ENCODE data around the gene SNF8.
A peak's percentile ranks its signal among the peaks of the same experiment; 100 is the strongest.

The SNF8 gene

GRCh38 chr17:48928876-48929811, 15.5 kb downstream of the SNF8 start:
- DNase-seq = no peak

- no peak for DNase-seq
Observed at GRCh38 chr17:48927978-48928745, 16.5 kb downstream of the SNF8 start.

GRCh38 chr17:48925991-48926342, 18.7 kb downstream of the SNF8 start:
- no peak for DNase-seq

- DNase-seq = no peak
Observed at GRCh38 chr17:48925251-48925990, 19.2 kb downstream of the SNF8 start.

- DNase-seq = peak; percentile 19
Observed at GRCh38 chr17:48915459-48916282, 29.0 kb downstream of the SNF8 start.

- DNase-seq = no peak
Observed at GRCh38 chr17:48912476-48912875, 32.2 kb downstream of the SNF8 start.

GRCh38 chr17:48910370-48910769, 34.3 kb downstream of the SNF8 start:
- DNase-seq = no peak

- no peak for DNase-seq
Observed at GRCh38 chr17:48909783-48910182, 34.9 kb downstream of the SNF8 start.

- DNase-seq = peak; percentile 61
Observed at GRCh38 chr17:48908853-48909394, 35.7 kb downstream of the SNF8 start.

- peak; percentile 80 for DNase-seq
Observed at GRCh38 chr17:48908047-48908843, 36.4 kb downstream of the SNF8 start, which contains the start of gene UBE2Z. Gene UBE2Z (plus strand): TSS chr17:48908407. CDS start chr17:48908504, 97 bp downstream.

- DNase-seq = no peak
Observed at GRCh38 chr17:48907713-48908046, 37.0 kb downstream of the SNF8 start.

GRCh38 chr17:48905987-48906515, 38.6 kb downstream of the SNF8 start:
- no peak for DNase-seq

- DNase-seq = no peak
Observed at GRCh38 chr17:48904428-48904827, 40.2 kb downstream of the SNF8 start.

- DNase-seq = no peak
Observed at GRCh38 chr17:48903401-48903800, 41.2 kb downstream of the SNF8 start.

GRCh38 chr17:48901241-48901640, 43.4 kb downstream of the SNF8 start:
- DNase-seq = no peak

GRCh38 chr17:48894886-48895285, 49.8 kb downstream of the SNF8 start:
- no peak for DNase-seq

GRCh38 chr17:48893646-48894508, 50.8 kb downstream of the SNF8 start:
- DNase-seq = no peak

GRCh38 chr17:48892940-48893645, 51.5 kb downstream of the SNF8 start:
- DNase-seq = no peak

GRCh38 chr17:48890086-48890485, 54.6 kb downstream of the SNF8 start:
- no peak for DNase-seq
